SH-SY5Y (cell line): ENCODE measurements around the gene HERC2.

Experiments used
- GATA2 ChIP-seq: IDR thresholded peaks from 2 replicates; pipeline ENCODE4 v1.6.1; 2011; ENCODE audit warnings: mild to moderate bottlenecking, low read depth, low read length
- GATA3 ChIP-seq: IDR thresholded peaks from 2 replicates; pipeline ENCODE4 v1.6.1; 2011; ENCODE audit warnings: low read depth, mild to moderate bottlenecking, low read length, moderate library complexity

- TF ChIP-seq GATA2 (no peak), GATA3 (no peak)
Observed at GRCh38 chr15:28106294-28107110, 215.5 kb downstream of the HERC2 start.
